ENCODE results near the gene MANSC4.

The MANSC4 gene

DNA sequence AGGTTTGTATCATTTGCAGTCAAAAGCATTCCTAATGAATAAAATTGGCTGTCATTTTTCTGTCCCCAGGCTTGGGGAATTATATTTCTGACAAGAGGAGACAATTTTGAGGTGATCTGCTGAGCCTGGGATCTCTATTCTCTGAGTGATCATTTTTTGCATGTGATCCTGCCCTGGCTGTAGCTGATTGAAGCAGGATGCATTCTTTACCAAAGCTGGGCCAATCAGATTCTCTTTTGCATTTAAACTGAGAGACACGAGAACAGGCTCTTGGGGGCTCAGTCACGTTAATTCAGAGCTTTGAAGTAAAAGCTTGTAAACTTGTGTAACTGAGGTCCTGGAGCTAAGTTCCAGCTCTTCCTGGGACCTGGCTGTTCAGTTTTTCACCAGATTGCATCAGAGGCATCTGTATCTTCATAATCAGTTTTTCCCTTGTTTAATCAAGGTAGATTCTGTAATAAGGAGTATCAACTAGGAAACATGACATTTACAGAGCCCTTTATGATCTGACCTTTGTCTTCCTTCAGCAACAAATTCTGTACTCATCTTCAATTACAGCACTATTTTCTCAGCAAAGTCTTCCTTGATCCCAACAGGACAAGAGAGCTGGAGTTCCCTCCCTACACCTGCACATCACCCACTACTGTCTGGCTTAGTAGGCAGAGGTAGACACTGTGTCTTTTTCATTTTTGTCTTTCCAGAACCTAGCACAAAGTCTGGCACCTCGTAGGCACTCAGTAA, 35.0 kb upstream of the MANSC4 start:
- H3K27ac ChIP-seq = no peak overlapping the region
- DNase-seq = no peak
- H3K9me3 ChIP-seq (ENCODE audit: severe bottlenecking) = no peaks in the 10 kb centered on the region
- no peaks in the 10 kb centered on the region for H3K36me3 ChIP-seq
- no peaks in the 10 kb centered on the region for H3K27me3 ChIP-seq (ENCODE audit: insufficient read depth, low read depth, severe bottlenecking)
- TF ChIP-seq, protein P1, sequence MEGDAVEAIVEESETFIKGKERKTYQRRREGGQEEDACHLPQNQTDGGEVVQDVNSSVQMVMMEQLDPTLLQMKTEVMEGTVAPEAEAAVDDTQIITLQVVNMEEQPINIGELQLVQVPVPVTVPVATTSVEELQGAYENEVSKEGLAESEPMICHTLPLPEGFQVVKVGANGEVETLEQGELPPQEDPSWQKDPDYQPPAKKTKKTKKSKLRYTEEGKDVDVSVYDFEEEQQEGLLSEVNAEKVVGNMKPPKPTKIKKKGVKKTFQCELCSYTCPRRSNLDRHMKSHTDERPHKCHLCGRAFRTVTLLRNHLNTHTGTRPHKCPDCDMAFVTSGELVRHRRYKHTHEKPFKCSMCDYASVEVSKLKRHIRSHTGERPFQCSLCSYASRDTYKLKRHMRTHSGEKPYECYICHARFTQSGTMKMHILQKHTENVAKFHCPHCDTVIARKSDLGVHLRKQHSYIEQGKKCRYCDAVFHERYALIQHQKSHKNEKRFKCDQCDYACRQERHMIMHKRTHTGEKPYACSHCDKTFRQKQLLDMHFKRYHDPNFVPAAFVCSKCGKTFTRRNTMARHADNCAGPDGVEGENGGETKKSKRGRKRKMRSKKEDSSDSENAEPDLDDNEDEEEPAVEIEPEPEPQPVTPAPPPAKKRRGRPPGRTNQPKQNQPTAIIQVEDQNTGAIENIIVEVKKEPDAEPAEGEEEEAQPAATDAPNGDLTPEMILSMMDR (IDR thresholded peaks at IDR 0.05; ENCODE audit: low read depth, low read length) = no peak
- H3K4me3 ChIP-seq (ENCODE audit: low read depth, low read length) = no peak overlapping the region

DNA sequence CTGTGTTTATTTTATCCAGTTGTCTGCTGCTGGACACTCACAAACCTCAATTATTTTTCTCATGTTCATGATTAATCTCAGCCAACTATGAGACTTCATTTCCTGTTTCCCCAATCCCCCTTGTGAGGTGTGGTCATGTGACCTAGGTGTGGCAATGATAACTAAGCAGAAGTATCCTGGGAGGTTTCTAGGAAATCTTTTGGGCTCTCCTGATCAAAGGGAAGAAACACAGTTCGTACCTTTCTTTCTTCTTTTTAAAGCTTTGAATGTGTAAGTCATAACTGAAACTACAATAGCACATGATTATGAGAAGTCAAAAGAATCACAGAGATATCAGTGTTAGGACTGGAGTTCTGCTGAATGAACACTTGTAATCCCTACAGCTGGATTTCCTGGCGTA, 34.4 kb upstream of the MANSC4 start:
- no peak for DNase-seq
- Histone ChIP-seq H3K9me3 (ENCODE audit: severe bottlenecking) (no peaks in the 10 kb centered on the region), H3K4me3 (ENCODE audit: low read depth, low read length) (no peak overlapping the region), H3K36me3 (no peaks in the 10 kb centered on the region), H3K27me3 (ENCODE audit: insufficient read depth, low read depth, severe bottlenecking) (no peaks in the 10 kb centered on the region), H3K27ac (no peak overlapping the region)
- TF ChIP-seq, protein P1 (IDR thresholded peaks at IDR 0.05; ENCODE audit: low read depth, low read length) = no peak

DNA sequence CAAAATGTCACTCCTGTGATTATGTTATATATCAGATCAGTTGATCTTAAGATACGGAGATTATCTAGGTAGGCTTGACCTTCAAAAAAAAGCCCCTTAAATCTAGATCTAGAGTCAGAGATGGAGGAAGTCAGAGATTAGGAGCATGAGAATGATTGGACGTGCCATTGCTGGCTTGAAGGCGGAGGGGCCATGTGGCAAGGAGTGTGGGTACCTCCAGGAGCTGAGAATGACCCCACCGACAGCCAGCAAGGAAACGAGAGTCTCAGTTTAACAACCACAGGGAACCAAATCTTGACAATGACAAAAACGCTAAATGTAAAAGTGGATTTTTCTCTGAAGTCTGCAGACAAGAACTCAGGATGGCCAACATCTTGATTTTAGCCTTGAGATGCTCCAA, 32.5 kb upstream of the MANSC4 start:
- no peak for DNase-seq
- H3K27me3 ChIP-seq (ENCODE audit: insufficient read depth, low read depth, severe bottlenecking) = no peaks in the 10 kb centered on the region
- no peak overlapping the region for H3K4me3 ChIP-seq (ENCODE audit: low read depth, low read length)
- no peak overlapping the region for H3K27ac ChIP-seq
- H3K36me3 ChIP-seq = no peaks in the 10 kb centered on the region
- H3K9me3 ChIP-seq (ENCODE audit: severe bottlenecking) = no peaks in the 10 kb centered on the region
- TF ChIP-seq, protein P1 (IDR thresholded peaks at IDR 0.05; ENCODE audit: low read depth, low read length) = no peak

DNA sequence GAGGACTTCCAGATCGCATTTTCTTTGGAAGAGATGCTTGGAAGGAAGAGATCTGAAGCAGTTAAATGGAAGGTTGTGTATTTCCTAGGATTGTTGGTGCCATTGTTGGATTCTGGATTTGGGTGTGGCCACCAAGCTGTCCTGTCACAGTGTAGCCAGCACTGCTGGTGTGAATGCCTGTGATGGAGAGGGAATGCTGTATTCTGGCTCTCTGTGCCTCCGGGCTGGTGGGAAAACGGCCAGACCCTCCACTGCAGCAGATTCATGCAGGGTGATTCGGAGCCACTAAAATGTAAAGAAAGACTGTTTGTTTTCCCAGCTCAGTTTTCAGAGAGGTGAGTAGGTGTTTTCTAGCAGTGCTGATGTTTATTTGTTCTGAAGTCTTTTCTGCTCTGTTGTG, 30.7 kb upstream of the MANSC4 start:
- Histone ChIP-seq H3K27me3 (ENCODE audit: insufficient read depth, low read depth, severe bottlenecking) (no peaks in the 10 kb centered on the region), H3K9me3 (ENCODE audit: severe bottlenecking) (no peaks in the 10 kb centered on the region), H3K36me3 (no peaks in the 10 kb centered on the region), H3K4me3 (ENCODE audit: low read depth, low read length) (no peak overlapping the region), H3K27ac (no peak overlapping the region)
- no peak for DNase-seq
- TF ChIP-seq, protein P1 (IDR thresholded peaks at IDR 0.05; ENCODE audit: low read depth, low read length) = no peak

DNA sequence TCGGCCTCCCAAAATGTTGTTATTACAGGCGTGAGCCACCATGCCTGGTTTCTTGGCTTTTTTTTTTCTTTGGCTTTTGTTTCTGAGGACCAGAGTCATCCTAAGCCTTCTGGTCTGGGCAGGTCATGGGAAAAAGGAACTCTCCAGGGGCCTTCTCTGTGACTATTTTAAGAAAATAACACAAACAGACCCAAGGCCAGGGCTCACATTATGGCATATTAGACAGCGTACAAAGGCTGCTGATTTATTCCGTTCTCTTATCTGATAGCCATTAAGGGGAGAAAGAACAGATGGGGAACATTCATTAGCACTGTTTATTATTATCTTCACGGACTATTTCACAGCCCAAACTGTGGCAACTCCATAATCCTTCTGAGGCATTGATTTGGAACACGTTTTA, 28.8 kb upstream of the MANSC4 start:
- no peaks in the 10 kb centered on the region for H3K27me3 ChIP-seq (ENCODE audit: insufficient read depth, low read depth, severe bottlenecking)
- no peak overlapping the region for H3K27ac ChIP-seq
- DNase-seq = no peak
- H3K36me3 ChIP-seq = no peaks in the 10 kb centered on the region
- H3K9me3 ChIP-seq (ENCODE audit: severe bottlenecking) = no peaks in the 10 kb centered on the region
- TF ChIP-seq, protein P1 (IDR thresholded peaks at IDR 0.05; ENCODE audit: low read depth, low read length) = no peak
- no peak overlapping the region for H3K4me3 ChIP-seq (ENCODE audit: low read depth, low read length)

Data from WERI-Rb-1 (cell line).